HepG2 (cell line): ENCODE results near the gene SLC2A8. TPM values are rescaled to one million over a fixed set of nuclear protein-coding genes. Genes with fewer than 3 reads are reported as not detected.

Experiments used
- FOXP4 ChIP-seq: sonication (generic); formaldehyde crosslinking; IDR thresholded peaks from 2 replicates; pipeline ENCODE4 v1.4.0; 2020; ENCODE audit warnings: missing genetic modification reagents
- GMEB1 ChIP-seq: sonication (generic); formaldehyde crosslinking; IDR thresholded peaks from 2 replicates; pipeline ENCODE4 v1.5.1; 2020; ENCODE audit warnings: missing genetic modification reagents, mild to moderate bottlenecking, borderline replicate concordance
- LBX2 ChIP-seq: sonication (generic); formaldehyde crosslinking; IDR thresholded peaks from 2 replicates; pipeline ENCODE4 v1.5.0; 2020; ENCODE audit warnings: missing genetic modification reagents, mild to moderate bottlenecking, borderline replicate concordance
- MIXL1 ChIP-seq: IDR thresholded peaks from 2 replicates; pipeline ENCODE4 v1.6.1; 2016
- ZNF512B ChIP-seq: sonication (generic); formaldehyde crosslinking; IDR thresholded peaks from 2 replicates; pipeline ENCODE4 v1.5.1; 2020; ENCODE audit warnings: missing genetic modification reagents, mild to moderate bottlenecking, borderline replicate concordance
- ZNF580 ChIP-seq: IDR thresholded peaks from 2 replicates; pipeline ENCODE4 v1.6.1; 2016; ENCODE audit warnings: low read depth, borderline replicate concordance
- ZNF770 ChIP-seq: sonication (generic); formaldehyde crosslinking; IDR thresholded peaks from 2 replicates; pipeline ENCODE4 v1.5.0; 2020; ENCODE audit warnings: mild to moderate bottlenecking, missing genetic modification reagents
- ZNF782 ChIP-seq: sonication (generic); formaldehyde crosslinking; IDR thresholded peaks from 2 replicates; pipeline ENCODE4 v1.4.0; 2020; ENCODE audit warnings: missing genetic modification reagents, mild to moderate bottlenecking, borderline replicate concordance
- polyA plus RNA-seq, 8 experiments: library from polyadenylated mRNA; depleted of rRNA in 3 of 8; stranded (reverse) in 7 of 8; unstranded in 1 of 8; fragments of >200 nt; fragmentation: Illumina TruSeq in 4 of 8; extraction: Trizol in 4 of 8; gene quantifications; 2 replicates each; pipeline versions ENCODE4 v1.2.1 to v1.2.3, GENCODE V29; 2011 to 2016; ENCODE audit warnings: low read depth in 4 of 8, missing spikeins in 1 of 8, mixed read lengths in 1 of 8; ENCODE audit not compliant: insufficient read depth in 1 of 8
- total RNA-seq, 5 experiments: library from RNA; depleted of rRNA; stranded (reverse); fragments of >200 nt; fragmentation: Illumina TruSeq; extraction: Trizol; gene quantifications; 2 replicates each; pipeline ENCODE4 v1.2.3, GENCODE V29; 2016; ENCODE audit warnings: low read depth in 1 of 5

Gene SLC2A8
- total and polyA plus RNA-seq, 2 of the 13 experiments (the other 11 are each of a cell fraction or from before 2014, with no cell fraction given): 22.6 to 48.6 TPM

GRCh38 chr9:127424676-127424999, 27.7 kb downstream of the SLC2A8 start (continued):
- 0 out of 2 replicates have a peak, but pooled peaks have one; percentile 6 for TF ChIP-seq LBX2 (CRISPR knock-in tag)
- TF ChIP-seq GMEB1 (CRISPR knock-in tag): no peak
- 0 out of 2 replicates have a peak, but pooled peaks have one; percentile 23 for TF ChIP-seq ZNF770 (CRISPR knock-in tag)
- TF ChIP-seq ZNF782 (CRISPR knock-in tag): 0 out of 2 replicates have a peak, but pooled peaks have one; percentile 2
- peak; percentile 14; the same call in 1 of the 2 replicates for TF ChIP-seq ZNF580 (CRISPR knock-in tag)
- TF ChIP-seq ZNF512B (CRISPR knock-in tag): no peak
- TF ChIP-seq MIXL1: peak; percentile 6; the same call in 1 of the 2 replicates
- TF ChIP-seq FOXP4 (CRISPR knock-in tag): no peak
